KG1 (cell line): ENCODE results near the gene ACAN.

Experiments
- DNase-seq: peaks from one replicate; lab custom pipeline; 2025; lab: John Stamatoyannopoulos, UW

The ACAN gene

DNA sequence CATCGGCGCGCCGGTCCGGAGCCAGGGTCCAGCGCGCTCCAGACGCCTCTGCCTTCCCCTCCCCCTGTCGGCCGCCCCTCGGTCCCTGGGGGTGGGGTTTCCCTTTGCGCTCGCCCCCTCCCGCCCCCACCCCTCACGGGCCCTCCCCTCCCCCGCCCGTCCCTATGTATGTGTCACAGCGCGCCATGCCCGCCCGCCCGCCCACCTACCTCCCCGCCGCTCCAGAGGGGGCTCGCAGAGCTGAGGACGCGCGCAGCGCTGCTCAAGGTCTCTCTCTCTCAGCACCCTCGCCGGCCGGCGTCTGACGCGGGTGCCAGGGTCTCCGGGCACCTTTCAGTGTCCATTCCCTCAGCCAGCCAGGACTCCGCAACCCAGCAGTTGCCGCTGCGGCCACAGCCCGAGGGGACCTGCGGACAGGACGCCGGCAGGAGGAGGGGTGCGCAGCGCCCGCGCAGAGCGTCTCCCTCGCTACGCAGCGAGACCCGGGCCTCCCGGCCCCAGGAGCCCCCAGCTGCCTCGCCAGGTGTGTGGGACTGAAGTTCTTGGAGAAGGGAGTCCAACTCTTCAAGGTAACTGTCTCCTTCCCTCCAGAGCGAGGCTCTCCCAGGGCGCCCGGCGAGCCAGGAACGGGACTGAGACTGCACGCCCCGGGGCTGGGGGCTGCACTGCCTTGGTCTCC is at the start of gene ACAN:
ACAN (plus strand) TSS at position 196 of the 679 bp plus-strand sequence. CDS start 32,771 bp downstream, outside the sequence.
- DNase-seq: no peak

DNA sequence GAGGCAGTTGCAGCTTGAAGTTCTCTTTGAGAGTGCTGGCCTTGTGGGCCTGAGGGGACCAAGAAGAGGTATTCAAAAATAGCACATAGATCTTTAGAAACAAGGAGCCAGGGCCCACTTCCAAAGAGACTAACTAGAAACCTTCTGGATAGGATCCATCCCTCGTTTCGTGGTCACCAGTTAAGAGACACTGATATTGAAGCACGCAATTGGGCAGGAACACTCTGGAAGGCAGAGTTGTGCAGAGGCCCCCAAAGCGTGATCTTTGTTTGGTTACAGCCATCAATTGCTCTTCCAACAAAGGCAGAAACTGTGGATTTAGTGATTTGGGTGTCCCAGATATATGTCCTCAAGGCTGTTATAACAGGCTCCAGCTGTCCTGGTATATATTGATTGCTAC is 46.7 kb upstream of the ACAN start:
- no peak for DNase-seq

DNA sequence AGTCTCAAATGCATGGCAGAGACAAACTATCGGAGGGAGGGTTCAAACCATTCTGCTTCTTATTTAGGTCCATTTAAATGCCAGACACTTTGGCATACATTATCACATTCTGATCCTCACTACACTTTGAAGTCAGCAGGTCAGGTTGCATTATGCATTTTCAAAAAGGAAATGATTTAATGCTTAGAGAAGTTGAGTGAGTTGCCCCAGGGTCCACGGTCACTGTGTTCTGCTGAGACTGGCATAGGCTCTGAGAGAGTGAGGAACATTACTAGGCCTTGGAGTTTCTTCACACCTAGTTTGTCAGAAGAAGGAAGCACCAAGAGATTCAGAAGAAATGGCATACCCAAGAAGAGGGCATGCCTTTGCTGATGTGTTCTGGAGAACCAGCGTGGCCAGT is 46.3 kb upstream of the ACAN start:
- no peak for DNase-seq

DNA sequence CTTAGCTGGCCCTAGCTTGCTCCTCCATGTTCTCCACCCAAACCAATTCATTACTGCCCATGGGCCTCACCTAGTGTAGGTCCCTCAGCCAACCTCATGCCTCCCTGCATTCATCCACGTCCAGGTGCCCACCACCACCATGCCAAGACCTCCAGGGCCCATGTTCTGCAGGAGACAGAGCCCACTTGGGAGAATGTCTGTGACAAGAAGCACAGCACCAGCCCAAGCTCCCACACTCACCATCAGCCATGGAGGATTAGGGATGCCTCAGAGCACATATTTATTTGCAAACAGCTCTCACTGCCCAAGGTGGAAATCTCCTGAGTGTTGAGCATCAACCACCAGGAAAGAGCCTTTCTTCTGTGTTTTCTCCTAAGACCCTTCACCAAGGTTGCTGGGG is 43.4 kb upstream of the ACAN start:
- DNase-seq: no peak

DNA sequence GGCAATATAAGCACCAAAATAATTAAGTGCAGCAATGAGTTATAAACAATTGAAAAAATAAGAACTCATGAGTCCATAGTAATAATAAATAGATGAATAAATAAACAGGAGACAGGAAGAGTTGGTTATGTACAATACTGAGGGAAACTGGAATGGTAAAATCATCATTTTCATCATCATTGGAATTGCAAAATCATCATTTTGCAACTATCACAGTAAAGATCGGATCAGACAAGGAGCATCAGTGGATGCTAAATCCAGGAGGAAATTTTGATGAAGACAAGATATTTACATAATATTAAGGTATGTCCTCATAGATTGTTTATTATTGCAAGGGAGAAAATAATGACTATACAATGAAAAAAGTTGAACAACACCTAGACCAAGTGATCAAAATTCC is 38.8 kb upstream of the ACAN start:
- no peak for DNase-seq

DNA sequence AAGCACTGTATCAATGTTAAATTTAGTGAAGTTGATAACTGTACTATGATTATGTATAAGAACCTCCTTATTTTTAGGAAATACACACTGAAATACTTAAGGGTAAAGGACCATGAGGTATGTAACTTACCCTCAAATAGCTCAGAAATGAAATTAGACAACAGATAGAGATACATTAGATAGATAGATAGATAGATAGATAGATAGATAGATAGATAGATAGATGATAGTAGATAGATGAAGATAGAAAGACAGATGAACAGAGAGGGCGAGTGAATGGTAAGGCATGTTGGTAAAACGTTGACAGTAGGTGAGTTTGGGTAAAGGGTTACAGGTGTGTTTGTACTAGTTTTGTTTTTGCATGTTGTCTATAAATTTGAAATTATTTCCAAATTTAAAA is 38.0 kb upstream of the ACAN start:
- DNase-seq: no peak

DNA sequence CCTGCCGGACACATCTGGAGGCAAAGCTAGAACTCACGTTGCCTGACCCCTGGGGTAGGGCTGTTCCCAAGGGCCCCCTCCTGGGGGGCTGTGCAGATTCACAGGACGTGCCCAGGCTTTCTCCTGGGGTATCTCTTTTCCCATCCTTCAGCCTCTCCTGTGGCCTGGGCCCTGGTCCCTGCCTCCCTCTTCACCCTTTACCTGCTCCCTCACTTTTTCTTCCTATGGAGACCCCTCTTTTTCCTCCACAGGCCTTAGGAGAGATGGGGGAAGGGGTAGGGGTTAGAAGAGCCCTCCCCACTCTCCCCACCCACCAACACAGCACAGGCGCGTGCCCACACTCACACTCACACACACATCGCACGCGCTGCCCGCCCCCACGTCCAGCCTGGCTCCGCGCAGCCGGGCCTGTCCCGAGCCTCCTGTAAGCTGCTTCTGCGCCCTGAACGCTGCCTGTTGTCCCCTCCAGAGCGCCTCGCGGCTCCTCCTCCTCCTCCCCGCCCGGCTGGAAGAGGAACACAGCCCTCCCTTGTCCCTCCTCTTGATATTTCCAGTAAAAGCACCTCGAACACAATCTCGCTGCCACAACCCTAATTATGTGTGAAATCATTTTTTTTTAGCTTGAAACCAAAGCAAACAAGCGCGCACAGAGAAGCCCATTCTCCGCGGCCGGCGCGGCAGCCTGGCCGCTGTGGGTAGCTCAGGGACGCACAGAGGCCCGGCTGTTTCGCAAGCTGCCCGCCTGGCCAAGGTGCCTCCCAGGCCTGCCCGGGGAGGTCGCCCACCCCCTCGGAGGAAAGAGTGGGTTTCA is 33.9 kb upstream of the ACAN start:
- no peak for DNase-seq

DNA sequence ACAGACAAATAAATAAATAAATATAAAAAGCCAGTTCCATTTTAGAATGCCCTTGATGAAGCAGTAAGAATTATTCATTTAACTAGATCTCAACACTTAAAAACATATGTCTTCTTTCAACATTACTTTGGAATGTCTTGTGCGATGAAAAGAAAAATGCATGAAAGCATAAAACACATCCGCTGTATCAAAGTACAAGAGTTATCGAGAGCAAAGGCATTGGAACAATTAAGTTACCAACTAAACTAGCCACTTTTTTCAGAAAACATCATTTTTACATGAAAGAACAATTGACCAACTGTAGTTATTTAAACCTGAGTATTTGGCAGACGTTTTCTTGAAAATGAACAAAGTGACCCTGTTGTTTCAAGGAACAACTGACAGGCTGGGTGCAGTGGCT is 27.5 kb upstream of the ACAN start:
- DNase-seq: no peak

DNA sequence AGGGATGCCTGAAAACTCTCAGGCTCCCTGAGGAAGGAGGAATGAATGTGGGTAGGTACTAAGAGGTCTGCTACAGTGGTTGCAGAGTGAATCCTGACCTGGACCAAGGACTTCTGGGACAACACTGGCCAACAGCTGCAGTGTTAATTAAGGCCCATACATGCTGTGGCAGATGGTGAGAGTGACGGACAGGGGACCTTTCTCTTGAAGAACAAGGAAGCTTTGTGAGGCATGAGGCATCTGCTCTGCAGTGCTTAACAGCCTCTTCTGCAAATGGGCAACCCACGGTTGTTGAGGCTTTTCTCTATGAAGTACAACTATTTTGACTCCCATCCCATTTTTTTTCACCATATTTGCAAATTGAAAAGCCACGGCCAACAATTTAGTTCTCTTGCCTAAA is 26.6 kb upstream of the ACAN start:
- DNase-seq: no peak

DNA sequence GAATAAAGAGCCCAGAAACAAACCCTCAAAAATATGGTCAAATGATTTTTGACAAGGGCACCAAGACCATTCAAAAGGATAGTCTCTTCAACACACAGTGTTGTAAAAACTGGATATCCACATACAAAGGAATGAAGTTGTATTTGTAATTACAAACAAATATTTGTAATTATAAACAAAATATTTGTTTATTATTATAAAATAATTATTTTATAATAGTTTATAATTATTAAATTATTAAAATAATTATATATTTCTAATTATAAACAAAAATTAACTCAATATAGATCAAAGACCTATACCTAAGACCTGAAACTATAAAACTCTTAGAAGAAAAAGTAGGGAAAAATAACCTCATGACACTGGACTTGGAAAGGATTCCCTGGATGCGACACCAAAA is 23.3 kb upstream of the ACAN start:
- DNase-seq: no peak

DNA sequence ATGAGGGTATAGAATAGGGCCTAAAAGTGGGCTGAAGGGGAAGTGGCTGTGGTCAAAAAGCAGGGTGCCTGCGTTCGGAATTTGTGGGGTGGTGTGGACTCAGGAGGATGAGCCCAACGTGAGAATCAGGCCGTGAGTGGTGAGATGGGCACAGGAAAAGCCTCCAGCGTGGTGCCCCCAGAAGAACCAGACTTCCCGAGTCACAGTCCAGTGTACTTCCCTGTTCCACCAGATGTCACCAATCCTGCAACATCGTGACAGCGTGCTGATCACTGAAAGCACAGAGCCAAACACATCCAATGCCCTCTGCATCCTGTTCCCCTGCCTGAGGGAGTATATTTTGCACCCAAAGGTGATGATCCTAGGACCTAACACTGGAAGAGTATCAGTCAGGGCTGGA is 20.8 kb upstream of the ACAN start:
- DNase-seq: no peak

DNA sequence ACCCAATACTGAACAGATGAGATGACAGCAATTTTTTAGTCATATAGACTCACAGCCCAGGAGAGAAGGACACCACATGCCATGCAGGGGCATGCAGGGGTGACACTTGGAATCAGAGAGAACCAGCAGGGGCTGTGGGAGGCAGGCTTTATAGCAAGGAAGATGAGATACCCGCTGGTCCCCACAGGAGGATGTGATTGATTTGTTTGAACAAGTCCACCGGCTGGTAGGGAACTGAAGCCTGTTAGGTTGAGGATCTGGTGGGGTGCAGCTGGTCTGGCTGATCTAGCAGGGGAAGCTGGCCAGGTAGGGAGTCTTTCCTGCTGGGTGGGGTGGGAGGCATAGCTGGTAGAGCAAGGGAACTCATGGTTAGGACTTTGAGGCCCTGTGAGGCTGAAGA is 18.0 kb upstream of the ACAN start:
- DNase-seq: no peak

DNA sequence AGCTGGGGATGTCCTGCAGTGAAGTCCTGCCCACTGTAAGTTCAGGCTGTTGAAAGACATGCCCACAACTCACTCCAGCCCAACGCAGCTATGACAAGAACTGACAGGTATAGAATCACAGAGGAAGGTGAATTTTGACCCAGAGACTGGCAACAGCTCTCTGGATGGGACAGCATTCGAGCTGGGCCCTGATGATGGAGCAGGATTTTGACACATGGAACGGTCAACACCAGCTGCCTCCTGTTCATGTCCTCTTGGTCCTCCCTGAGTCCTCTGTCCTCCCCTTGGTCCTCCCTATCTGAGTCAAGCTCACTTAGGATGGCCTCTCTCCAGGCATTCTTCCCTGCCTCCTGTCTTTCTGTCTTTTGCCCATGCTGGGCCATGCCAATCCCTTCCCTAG is 15.2 kb upstream of the ACAN start:
- DNase-seq: no peak

DNA sequence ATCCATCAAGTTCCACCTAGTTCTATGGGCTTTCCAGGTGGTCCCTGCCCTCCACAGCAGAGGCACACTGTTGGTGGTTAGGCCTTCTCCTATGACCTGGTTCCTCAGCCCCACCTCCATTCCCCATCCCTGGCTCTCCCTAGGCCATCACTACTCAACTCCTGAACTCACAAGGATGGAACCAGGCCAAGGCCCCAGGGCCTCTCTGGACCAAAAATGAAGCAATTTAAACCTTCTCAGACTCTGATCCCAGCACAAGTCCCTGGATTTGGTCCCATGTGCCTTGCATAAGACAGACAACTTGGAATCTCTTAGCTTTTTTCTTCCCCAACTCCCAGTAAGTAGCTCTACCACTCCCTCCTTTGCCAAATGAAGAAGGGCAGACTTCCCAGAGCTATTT is 14.4 kb upstream of the ACAN start:
- DNase-seq: no peak

DNA sequence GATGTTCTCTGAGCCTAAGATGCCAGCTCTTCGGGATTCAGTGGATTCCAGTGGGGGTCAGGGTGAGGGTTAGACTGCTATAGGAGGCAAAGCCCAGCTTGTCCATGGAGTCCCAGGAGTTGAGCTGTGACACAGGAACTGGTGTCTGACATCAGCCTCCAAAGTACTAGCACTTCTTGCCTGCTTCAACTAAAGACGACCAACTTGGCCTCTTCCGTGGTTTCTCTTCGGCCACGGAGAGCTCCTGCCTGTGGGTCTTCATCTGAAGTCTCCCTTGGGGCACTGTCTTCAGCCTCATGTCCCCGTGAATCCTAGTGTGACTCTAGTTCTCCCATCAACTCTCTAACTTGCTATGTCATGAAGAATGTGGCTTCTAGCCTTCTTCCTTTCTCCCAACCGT is 12.8 kb upstream of the ACAN start:
- DNase-seq: no peak

DNA sequence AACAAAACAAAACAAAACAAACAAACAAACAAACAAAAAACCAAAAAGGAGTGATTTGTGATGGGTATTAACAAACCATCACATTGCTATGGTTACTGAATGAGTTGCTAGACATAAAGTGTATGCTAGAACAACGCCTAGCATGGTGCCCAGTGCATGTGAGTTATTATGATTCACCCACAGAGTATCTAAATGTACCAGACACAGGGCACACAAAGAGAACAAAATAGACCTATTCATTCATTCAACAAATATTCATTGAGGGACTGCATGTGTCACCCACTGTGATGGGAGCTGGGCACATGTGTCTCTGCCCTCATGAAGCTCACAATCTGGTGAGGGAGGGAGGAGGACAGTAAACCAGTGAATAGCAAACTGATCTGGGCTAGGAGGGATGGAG is 11.6 kb upstream of the ACAN start:
- DNase-seq: no peak

DNA sequence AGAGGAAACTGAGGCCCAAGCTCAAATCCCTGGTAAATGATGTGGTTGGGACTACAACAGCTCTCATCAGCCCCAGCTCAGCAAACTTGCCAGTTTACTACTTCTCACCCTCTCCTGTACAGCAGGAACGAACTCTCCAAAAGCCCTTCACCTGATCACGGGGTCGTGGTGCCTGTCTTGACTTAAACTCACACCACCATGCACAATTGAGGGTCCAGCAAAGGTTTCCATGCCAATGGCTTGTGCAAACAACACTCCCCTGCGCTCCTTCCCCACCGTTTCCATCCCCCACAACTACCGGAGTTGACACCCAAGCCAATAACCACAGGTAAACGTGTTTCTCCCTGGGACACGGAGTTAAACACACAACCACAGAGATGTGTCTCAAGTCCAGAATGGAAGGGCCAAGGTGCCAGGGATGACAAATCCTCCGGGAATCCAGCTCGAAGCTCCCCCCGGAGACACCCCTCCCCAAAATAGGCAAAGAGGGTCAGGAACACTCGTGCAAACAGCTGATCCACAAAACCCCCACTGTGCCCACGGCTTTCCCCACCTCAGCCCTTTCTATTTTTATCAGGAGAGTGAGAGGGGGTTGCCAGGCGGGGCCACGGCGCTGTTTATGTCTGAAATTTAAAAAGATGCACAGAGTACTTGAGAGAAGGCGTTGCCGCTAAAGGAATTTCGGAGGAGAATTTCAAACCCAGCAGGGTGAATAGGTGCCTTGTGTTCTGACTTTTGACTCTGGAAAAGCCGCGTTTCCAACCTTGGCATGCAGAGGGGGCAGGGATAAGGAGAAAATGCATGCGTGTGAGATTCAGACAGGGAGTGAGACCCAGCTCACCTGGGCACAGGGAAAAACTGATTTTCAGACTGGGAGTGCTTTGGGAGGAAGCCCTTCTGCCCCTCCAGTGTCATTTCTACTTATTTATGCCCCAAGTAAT is 10.6 kb upstream of the ACAN start:
- DNase-seq: no peak

DNA sequence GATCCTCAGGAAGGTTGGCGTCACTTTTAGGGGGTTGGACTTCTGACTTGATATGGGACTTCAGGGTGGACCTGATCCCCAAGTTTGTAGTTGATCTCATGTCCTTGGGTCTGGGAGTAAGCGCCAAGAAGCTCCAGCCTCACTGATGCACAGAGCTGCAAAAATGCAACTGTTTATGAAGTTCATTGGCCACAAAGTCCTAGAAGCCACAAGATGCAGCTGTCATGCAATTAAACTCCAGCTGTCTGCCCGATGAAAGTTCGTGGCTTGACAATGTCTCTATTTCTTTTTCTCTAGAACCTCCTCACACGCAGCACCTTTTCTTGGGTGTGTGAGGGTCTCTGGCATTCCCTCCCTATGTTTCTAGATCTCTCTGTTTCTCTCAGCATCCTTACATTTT is 9.2 kb upstream of the ACAN start:
- no peak for DNase-seq

DNA sequence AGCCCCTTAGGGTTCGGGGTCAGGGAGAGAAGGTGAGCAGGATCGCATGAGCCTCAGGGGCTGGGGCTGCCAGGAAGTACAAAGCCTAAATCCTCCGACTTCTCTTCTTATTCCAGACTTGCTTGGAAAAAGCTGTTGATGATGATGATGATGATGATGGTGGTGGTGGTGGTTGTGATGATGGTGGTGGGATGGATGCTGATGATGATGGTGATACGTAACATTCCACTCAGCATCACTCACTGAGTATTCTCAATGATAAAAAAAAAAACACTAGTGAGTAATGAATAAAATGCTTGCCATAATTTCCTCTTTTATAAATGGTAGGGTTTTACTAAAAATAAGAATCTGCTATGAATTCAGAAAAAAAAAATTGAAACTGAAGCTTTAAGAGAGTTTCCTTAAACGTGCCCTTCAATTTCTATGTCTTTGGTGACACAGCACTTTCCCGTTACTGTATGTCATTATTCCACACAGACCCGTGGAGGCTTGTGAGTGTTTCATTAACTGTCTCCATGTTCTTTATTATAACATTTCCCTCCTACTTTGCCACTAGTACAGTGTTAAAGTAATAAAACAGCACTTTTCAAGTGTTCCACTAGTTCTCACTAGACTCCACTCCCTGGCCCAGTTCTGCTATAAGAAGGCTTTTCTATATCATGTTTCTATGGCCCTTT is 5.4 kb upstream of the ACAN start:
- no peak for DNase-seq

DNA sequence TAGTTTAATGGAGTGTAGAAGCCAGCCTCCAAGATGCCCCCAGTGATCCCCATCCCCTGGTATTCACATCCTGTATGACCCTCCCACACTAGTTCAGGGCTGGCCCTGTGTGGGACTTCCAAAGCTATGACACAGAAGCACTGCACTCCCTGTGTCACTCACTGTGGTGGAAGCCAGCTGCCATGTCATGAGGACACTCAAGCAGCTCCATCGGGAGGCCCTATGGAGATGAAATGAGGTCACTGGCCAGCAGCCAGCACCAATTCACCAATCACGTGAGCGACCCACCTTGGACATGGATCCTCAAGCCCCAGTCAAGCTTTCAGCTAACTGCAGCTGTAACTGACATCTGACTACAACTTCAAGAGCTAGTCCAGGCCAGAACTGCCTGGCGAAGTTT is 3.9 kb upstream of the ACAN start:
- no peak for DNase-seq

DNA sequence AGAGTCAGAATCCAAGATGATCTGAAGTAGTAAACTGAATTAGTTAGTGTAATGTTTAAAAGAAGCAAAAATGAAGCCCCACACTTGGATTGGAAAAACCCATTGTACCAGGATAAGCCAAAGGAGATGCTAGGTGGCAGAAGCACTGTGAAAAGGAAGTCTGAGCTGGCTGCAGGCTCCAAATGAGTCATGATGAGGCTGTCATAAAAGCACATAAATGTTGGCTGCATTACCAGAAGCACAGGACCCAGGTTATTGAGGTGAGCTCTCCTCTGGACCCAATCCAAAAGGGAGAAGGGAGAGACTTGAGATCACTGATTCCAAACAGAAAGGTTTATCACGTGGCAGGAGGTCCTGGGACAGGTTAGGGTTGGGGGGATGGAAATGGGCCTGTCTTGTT is 3.2 kb upstream of the ACAN start:
- no peak for DNase-seq

DNA sequence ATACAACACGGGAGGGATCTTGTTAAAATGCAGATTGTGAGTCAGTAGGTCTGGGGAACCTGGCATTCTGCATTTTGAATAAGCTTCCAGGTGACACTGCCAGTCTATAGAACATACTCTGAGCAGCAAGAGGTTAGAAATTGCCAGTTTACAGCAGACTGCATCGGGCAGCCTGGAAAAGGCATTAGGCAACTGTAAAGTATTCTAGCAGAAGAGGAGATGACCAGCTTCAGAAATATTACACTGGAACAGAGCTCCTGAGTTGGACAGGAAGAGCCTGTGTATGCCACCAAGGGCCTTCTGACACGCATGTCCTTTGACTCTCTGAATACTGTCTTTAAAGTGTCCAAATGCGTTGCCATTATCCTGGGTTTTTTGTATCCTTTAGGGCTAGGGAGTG is 2.5 kb upstream of the ACAN start:
- no peak for DNase-seq
